Measurements from ENCODE around the gene IGSF21. TPM values are rescaled to one million over a fixed set of nuclear protein-coding genes. Genes with fewer than 3 reads are reported as not detected.

IGSF21 gene
- total and polyA plus RNA-seq, 2 donors from 2014 or later = 1.4 to 6.6 TPM

GRCh38 chr1:18290740-18291412 lies 183.3 kb downstream of the IGSF21 start:
- H3K4me3 ChIP-seq (ENCODE audit: low read length in 3 of 3) = no peak overlapping the region
- FAIRE-seq = no peak
- H3K4me1 ChIP-seq (ENCODE audit: control insufficient read depth in 2 of 3, insufficient read depth in 2 of 3, low read depth in 1 of 3, low read length in 3 of 3) = no peaks in the 10 kb centered on the region
- no peak overlapping the region for H3K27ac ChIP-seq (ENCODE audit: low read depth in 2 of 2, low read length in 2 of 2)
- H3K27me3 ChIP-seq (ENCODE audit: control insufficient read depth, insufficient read depth, low read length) = no peaks in the 10 kb centered on the region
- no peak overlapping the region for H3K9ac ChIP-seq (ENCODE audit: low read length in 3 of 3)
- DNase-seq = peak in 1 of 5 donors; percentile 45
- H3K9me3 ChIP-seq (ENCODE audit: control insufficient read depth in 2 of 3, insufficient read depth in 1 of 3, low read length in 3 of 3) = no peaks in the 10 kb centered on the region
- no peak for TF ChIP-seq CTCF (IDR thresholded peaks at IDR 0.05; ENCODE audit: borderline replicate concordance, extremely low read depth, insufficient read depth)
- intact Hi-C loops (cut with DNase I) = no loop called here
- H3K36me3 ChIP-seq (ENCODE audit: control insufficient read depth in 2 of 3, insufficient read depth in 3 of 3, low read length in 3 of 3) = no peaks in the 10 kb centered on the region

GRCh38 chr1:18292531-18292930 lies 184.9 kb downstream of the IGSF21 start:
- H3K4me3 ChIP-seq (ENCODE audit: low read length in 3 of 3) = no peak overlapping the region
- no peaks in the 10 kb centered on the region for H3K9me3 ChIP-seq (ENCODE audit: control insufficient read depth in 2 of 3, insufficient read depth in 1 of 3, low read length in 3 of 3)
- H3K36me3 ChIP-seq (ENCODE audit: control insufficient read depth in 2 of 3, insufficient read depth in 3 of 3, low read length in 3 of 3) = no peaks in the 10 kb centered on the region
- DNase-seq (no peak), FAIRE-seq (no peak)
- H3K9ac ChIP-seq (ENCODE audit: low read length in 3 of 3) = no peak overlapping the region
- H3K27me3 ChIP-seq (ENCODE audit: control insufficient read depth, insufficient read depth, low read length) = no peaks in the 10 kb centered on the region
- intact Hi-C loops (cut with DNase I) = no loop called here
- no peaks in the 10 kb centered on the region for H3K4me1 ChIP-seq (ENCODE audit: control insufficient read depth in 2 of 3, insufficient read depth in 2 of 3, low read depth in 1 of 3, low read length in 3 of 3)
- TF ChIP-seq CTCF (IDR thresholded peaks at IDR 0.05; ENCODE audit: borderline replicate concordance, extremely low read depth, insufficient read depth) = no peak
- no peak overlapping the region for H3K27ac ChIP-seq (ENCODE audit: low read depth in 2 of 2, low read length in 2 of 2)

GRCh38 chr1:18293291-18293690 lies 185.7 kb downstream of the IGSF21 start:
- no peaks in the 10 kb centered on the region for H3K9me3 ChIP-seq (ENCODE audit: control insufficient read depth in 2 of 3, insufficient read depth in 1 of 3, low read length in 3 of 3)
- H3K36me3 ChIP-seq (ENCODE audit: control insufficient read depth in 2 of 3, insufficient read depth in 3 of 3, low read length in 3 of 3) = no peaks in the 10 kb centered on the region
- no peak for TF ChIP-seq CTCF (IDR thresholded peaks at IDR 0.05; ENCODE audit: borderline replicate concordance, extremely low read depth, insufficient read depth)
- no peak overlapping the region for H3K4me3 ChIP-seq (ENCODE audit: low read length in 3 of 3)
- no peak overlapping the region for H3K27ac ChIP-seq (ENCODE audit: low read depth in 2 of 2, low read length in 2 of 2)
- intact Hi-C loops (cut with DNase I) = no loop called here
- no peaks in the 10 kb centered on the region for H3K4me1 ChIP-seq (ENCODE audit: control insufficient read depth in 2 of 3, insufficient read depth in 2 of 3, low read depth in 1 of 3, low read length in 3 of 3)
- peaks cover 3% of the 10 kb centered on the region for H3K27me3 ChIP-seq (ENCODE audit: control insufficient read depth, insufficient read depth, low read length)
- DNase-seq (no peak), FAIRE-seq (no peak)
- H3K9ac ChIP-seq (ENCODE audit: low read length in 3 of 3) = no peak overlapping the region
